Cerebellar nuclear complex (tissue), 1 donor: ENCODE data around the gene EP300.
A peak's percentile ranks its signal among the peaks of the same experiment; 100 is the strongest.

ENCODE experiments used
- DNase-seq, 2 experiments: peaks; one replicate each; lab custom pipeline; 2025; lab: John Stamatoyannopoulos, UW

Gene EP300

DNA sequence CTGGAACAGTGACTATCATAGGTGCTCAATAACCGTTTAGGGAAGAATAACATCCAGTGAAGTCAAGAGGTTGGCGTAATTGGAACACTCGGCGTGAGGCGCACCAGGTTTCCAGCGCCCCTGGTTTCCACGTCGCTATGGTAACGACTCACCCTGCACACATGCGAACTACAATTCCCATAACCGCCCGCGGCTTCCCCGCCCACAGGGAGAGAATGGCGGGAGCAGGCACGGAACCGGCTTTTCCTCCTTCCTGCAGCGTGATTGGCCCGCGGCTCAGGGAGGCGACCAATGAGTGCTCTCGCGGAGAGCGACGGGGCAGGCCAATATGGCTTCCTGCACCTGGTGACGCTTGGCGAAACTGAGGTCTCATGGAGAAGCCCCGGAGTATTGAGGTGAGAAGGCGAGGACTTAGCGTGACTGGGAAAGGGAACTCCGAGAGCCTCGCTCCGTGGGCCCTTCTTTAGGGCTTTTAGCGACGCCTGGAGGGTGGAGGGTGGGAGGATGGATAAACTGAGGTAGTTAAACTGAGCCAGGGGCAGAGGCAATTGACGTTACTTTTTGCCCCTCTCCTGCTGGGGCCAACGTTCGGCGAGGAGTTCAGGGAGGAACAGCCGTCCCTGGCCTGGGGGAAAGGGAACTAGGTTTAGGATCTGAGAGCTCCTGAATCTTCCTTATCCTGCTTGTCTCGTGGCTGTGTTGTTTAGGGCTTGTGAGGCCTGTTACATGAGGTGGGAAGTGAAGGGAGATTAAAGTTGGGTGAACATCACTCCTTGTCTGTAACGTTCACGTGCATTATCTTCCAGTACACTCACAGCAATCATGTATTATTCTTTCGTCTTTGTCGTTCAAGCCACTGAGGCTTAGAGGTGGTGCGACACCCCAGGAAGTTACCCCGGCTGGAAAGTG, 112.9 kb downstream of the EP300 start, which contains the start of gene L3MBTL2:
Gene L3MBTL2 (plus strand): TSS at position 321 of the 909 bp plus-strand sequence. CDS start 51 bp downstream, at position 372.
- peak; percentile 92 to 99 for DNase-seq

DNA sequence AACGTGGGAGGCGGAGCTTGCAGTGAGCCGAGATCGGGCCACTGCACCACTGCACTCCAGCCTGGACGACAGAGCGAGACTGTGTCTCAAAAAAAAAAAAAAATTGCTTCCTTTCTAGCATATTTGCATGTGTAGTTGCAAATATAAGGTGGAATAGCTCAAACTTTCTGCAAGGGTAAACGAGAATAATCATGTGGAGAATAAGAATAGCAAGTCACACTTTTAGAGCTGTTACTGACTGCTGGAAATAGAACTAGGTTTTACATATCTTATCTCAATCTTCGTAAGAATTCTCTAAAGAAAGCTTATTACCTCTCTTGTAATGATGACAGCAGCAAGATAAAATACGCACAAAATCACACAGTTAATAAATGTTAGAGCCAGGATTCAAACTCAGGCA, 114.3 kb downstream of the EP300 start:
- no peak for DNase-seq

DNA sequence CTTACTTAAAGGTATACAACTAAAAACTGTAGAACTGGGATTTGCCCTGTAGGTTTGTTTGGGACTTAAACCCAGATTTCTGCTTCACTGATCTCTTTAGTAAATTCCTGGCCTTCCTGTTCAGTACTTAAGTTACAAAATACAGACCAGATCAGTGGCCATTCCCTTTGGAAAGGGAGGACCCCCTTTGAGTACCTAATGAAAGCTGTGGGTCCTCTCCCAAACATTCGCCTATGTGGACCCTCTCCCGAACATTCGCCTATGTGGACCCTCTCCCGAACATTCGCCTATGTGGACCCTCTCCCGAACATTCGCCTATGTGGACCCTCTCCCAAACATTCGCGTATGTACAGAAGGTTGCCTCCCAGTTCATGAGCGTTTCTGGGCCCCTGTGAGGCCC, 123.0 kb downstream of the EP300 start:
- DNase-seq, result no peak

DNA sequence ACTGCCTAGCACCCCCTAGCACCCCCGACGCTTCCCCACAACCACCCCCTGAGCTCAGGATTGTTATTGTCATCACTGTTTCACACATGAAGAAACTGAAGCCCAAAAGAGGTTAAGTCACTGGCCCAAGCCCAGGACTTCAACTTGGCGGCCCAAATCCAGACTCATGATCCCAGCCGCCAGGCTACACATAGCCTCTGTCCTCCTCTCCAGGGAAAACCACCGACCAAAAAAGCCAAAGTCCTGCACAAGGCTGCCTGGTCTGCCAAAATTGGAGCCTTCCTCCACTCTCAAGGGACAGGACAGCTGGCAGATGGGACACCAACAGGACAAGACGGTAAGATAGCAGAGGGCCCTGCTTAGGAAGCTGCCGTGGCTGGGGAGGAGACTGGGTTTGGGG, 123.5 kb downstream of the EP300 start:
- no peak for DNase-seq

DNA sequence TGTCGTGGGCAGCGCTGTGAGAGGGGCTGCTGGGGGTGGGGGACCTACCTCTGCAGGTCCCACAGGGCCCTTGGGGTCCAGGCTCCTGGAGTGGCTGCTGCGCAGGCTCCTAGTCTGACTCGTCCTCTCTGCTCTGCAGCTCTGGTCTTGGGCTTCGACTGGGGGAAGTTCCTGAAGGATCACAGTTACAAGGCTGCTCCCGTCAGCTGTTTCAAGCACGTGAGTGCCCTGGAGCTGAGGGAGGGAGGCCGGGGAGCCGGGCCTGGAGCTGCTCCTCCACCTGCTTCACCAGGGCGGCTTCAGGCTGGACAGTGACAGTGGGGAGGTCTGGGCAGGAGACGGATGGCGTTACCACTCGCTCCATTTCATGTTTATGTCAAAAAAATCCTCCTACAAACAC, 124.6 kb downstream of the EP300 start:
- no peak for DNase-seq

DNA sequence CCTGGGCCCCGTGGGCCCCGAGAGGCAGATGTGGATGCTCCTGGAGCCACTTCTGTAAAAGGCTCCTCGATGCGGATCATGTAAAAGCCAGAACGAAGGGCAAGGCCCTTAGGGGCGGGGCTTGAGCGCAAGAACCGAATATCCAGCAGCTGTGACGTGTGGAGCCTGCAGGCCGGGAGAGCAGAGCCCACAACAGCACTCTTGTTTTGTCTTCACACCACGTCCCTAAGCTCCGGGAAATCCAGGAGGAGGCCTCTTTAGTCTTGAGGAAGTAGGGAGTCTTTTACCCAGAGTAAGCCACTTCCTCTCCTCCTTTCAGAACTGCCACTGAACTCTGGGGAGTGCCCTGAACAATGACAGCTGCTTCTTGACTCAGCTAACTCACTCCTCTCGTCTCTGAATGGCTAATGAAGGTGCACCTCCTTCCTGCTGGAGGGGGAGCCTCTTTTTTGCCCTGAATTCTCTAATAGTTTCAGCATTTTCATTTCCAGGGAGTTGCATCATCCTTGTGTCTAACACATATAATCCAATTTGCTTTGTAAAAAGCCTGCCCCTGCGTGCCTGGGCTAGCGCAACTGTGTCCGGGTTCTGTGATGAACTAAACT, 125.3 kb downstream of the EP300 start:
- DNase-seq, result no peak

DNA sequence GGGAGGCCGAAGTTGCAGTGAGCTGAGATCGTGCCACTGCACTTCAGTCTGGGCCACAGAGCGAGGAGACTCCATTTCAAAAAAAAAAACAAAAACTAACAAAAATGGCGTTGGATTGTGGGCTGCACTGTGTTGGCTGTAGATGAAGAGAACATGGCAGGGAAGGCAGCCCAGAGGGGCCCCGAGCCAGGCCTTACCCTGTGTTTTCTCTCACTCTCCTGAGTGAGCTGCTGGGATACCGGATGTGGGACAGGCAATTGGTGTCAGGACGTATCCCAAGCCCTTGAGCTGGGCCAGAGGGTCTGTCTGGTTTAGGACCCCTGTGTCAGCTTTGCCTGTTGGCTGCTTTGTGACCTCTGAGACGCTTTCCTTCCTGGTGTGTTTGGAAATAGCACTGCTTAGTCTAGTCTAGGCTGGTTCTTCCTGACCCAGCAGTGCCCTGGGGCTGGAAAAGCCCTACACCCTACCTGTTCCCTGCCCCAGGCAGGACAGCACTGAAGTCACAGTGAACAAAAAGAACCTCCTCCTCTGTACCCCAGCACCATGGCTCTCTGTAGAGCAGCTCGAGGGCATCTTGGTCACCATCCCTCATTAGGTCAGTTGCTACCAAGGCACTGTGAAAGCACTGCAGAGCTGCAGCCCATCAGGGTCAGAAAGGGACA, 130.6 kb downstream of the EP300 start:
- DNase-seq, result no peak

DNA sequence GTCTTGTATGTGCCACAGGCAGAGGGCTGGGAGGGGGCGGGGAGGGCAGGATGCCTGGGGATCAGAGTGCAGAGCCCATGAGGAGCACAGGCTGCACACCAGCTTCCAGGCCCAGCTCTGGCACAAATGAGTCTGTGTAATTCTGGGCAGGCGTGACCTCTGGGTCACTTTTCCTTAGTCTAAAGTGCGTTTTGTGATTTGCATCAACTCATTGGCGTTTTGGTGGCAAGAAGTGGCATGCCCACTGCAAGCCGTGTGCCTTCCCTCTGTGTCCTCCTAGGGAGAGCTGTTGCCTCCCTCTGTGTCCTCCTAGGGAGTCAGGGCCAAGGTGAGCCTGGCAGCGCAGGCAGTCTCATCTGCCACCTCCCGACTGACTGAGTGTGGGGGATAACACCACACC, 131.1 kb downstream of the EP300 start:
- DNase-seq, result no peak

DNA sequence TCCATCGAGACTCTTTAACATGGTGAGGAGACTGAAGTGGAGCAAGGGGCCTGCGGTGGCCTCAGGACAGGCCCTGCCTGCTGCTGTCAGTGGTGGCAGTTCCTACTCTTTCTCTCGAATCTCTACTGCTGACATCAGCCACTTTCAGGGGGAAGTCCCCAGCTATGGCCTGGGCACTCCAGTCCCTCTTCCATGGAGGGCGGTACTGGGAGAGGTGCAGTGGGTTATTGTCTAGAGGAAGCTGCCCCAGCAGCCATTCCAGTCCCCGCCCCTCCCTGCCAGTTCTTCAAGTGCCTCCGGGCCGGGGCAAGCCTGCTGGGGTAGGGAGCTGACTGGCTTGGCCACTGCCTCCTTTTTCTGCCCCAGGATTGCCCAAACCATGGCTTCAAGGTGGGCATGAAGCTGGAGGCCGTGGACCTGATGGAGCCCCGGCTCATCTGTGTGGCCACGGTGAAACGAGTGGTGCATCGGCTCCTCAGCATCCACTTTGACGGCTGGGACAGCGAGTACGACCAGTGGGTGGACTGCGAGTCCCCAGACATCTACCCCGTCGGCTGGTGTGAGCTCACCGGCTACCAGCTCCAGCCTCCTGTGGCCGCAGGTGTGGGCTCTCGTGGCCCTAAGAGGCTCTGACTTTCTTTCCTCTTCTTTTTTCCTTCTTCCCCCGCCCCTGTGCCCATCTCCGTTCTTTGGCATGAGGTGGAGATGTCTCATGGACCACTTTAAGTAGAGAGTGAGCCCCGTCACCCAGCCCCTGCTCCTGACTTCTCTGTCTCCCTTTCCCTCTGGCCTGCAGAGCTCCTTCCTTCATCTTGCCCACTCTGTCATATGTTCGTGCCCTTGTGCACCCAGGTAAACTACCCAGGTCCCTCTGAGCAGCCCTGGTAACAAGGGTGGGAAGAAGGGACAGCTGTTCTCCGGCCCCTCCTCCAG, 134.6 kb downstream of the EP300 start:
- no peak for DNase-seq

DNA sequence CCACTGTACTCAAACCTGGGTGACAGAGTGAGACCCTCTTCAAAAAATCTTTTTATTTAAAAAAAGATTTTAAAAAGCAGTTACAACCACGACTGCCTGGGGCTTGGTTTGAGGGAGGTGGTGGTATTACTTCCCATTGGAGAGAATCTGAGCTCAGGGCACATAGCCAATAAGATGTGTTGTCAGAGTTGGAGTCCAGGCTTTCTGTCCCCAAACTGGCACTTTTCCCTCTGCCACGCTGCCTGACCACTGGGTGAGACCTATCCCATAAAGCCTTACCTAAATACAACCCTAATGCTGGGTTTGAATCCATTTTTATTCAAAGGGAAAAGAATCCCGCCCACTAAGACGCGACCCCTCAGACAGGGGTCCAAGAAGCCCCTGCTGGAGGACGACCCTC, 136.8 kb downstream of the EP300 start:
- DNase-seq, result no peak
